Panc1 (cell line): ENCODE data around the gene AMBRA1. TPM values are rescaled to one million over a fixed set of nuclear protein-coding genes. Genes with fewer than 3 reads are reported as not detected.

Experiments
- ATAC-seq: fragments of 200-7000 bp; cut with Tn5 transposase; 2 replicates; pipeline ENCODE4 v1.9.1; 2020; ENCODE audit warnings: mild to moderate bottlenecking, moderate library complexity
- BruUV-seq: library from RNA; stranded (reverse); fragments of 400-500 nt; replicated peaks from 2 replicates; lab custom pipeline; 2021; lab: Mats Ljungman, UMichigan
- CTCF ChIA-PET: fragments of 300-600 bp; sonication (Branson Sonifier 250); formaldehyde crosslinking; loops from one replicate; lab custom pipeline; 2022; ENCODE audit warnings: antibody characterized with exemption; lab: Charles Lee
- POLR2A ChIA-PET: fragments of 300-600 bp; sonication (Branson Sonifier 250); formaldehyde crosslinking; loops from one replicate; lab custom pipeline; 2022; ENCODE audit warnings: antibody characterized with exemption; lab: Charles Lee
- DNase-seq: peaks from one replicate; pipeline ENCODE4 v3.0.0-alpha.2; 2010; ENCODE audit warnings: low read depth, low spot score
- H3K27ac ChIP-seq: 2 replicates; pipeline ENCODE4 v1.5.1; 2011; ENCODE audit warnings: mild to moderate bottlenecking, low read length, inconsistent platforms
- H3K27me3 ChIP-seq: fragments of 200-500 bp; sonication (Bioruptor generic); 2 replicates; pipeline ENCODE4 v1.6.0; 2014; ENCODE audit warnings: low read length, inconsistent platforms; ENCODE audit not compliant: control insufficient read depth, insufficient read depth
- H3K36me3 ChIP-seq: fragments of 200-500 bp; sonication (Bioruptor generic); 2 replicates; pipeline ENCODE4 v1.5.1; 2014; ENCODE audit warnings: inconsistent platforms, mild to moderate bottlenecking, low read length, moderate library complexity; ENCODE audit not compliant: control insufficient read depth, insufficient read depth
- H3K4me1 ChIP-seq: 2 replicates; pipeline ENCODE4 v1.5.1; 2011; ENCODE audit warnings: inconsistent platforms, mild to moderate bottlenecking, low read length, moderate library complexity; ENCODE audit not compliant: control insufficient read depth, insufficient read depth
- H3K4me3 ChIP-seq, 2 experiments: 2 replicates each; pipeline ENCODE4 v1.5.1; 2011 to 2012; ENCODE audit warnings: low read depth in 2 of 2, low read length in 2 of 2, mild to moderate bottlenecking in 2 of 2, inconsistent platforms in 1 of 2, moderate library complexity in 1 of 2
- H3K9me3 ChIP-seq: fragments of 200-500 bp; sonication (Bioruptor generic); 2 replicates; pipeline ENCODE4 v1.5.1; 2014; ENCODE audit warnings: low read depth, mild to moderate bottlenecking, inconsistent platforms, low read length, moderate library complexity; ENCODE audit not compliant: control insufficient read depth, insufficient read depth
- CTCF ChIP-seq: fragments of 450-650 bp; IDR thresholded peaks from 2 replicates; pipeline ENCODE4 v1.5.1; 2017; ENCODE audit warnings: mild to moderate bottlenecking
- POLR2AphosphoS5 ChIP-seq: IDR thresholded peaks from 2 replicates; pipeline ENCODE4 v1.6.1; 2012; ENCODE audit warnings: mild to moderate bottlenecking, low read depth, low read length, moderate library complexity
- SIN3A ChIP-seq: IDR thresholded peaks from 2 replicates; pipeline ENCODE4 v1.6.1; 2012; ENCODE audit warnings: low read depth, mild to moderate bottlenecking, low read length, moderate library complexity, borderline replicate concordance; ENCODE audit not compliant: insufficient read depth
- TCF7L2 ChIP-seq: IDR thresholded peaks from 2 replicates; pipeline ENCODE4 v1.6.1; 2011; ENCODE audit warnings: mild to moderate bottlenecking, low read depth, low read length, inconsistent platforms
- in situ Hi-C: cut with HindIII; loops from 2 replicates; pipeline ENCODE4 v1.10.0; 2016; ENCODE audit warnings: low sequenced_read_pairs, low pct_unique_long_range_greater_than_20kb
- intact Hi-C: fragments of 100-400 bp; cut with micrococcal nuclease; formaldehyde crosslinking; loops from one replicate; pipeline ENCODE4 v1.10.0; 2022; ENCODE audit not compliant: unreplicated experiment
- total RNA-seq: library from RNA; stranded (reverse); gene quantifications from one replicate; pipeline ENCODE4 v1.2.1, GENCODE V29; 2021; ENCODE audit not compliant: unreplicated experiment
- TF ChIP-seq, protein P1 (sequence below), 2 experiments: IDR thresholded peaks; 2 replicates each; pipeline ENCODE4 v1.6.1; 2011 to 2012; ENCODE audit warnings: low read depth in 2 of 2, control low read depth in 1 of 2, low read length in 1 of 2, mild to moderate bottlenecking in 1 of 2, moderate library complexity in 1 of 2; ENCODE audit not compliant: insufficient read depth in 1 of 2

AMBRA1 gene
- total RNA-seq, 1 experiment from 2014 or later, result 40.0 TPM

- TF ChIP-seq TCF7L2 (no peak), CTCF (peak; percentile 82)
- intact Hi-C loops, result no loop called here
- ATAC-seq, result peak; percentile 95
Measured at GRCh38 chr11:46489656-46490560, 103.9 kb downstream of the AMBRA1 start.

GRCh38 chr11:46485856-46486443, 107.9 kb downstream of the AMBRA1 start:
- Histone ChIP-seq H3K4me3 (no peak overlapping the region), H3K4me1 (no peaks in the 10 kb centered on the region), H3K36me3 (peaks cover 2% of the 10 kb centered on the region; the same call in 1 of the 2 replicates), H3K9me3 (no peaks in the 10 kb centered on the region), H3K27me3 (no peaks in the 10 kb centered on the region), H3K27ac (no peak overlapping the region)
- in situ Hi-C loops, result no loop called here
- intact Hi-C loops, result no loop called here
- TF ChIP-seq, protein P1, sequence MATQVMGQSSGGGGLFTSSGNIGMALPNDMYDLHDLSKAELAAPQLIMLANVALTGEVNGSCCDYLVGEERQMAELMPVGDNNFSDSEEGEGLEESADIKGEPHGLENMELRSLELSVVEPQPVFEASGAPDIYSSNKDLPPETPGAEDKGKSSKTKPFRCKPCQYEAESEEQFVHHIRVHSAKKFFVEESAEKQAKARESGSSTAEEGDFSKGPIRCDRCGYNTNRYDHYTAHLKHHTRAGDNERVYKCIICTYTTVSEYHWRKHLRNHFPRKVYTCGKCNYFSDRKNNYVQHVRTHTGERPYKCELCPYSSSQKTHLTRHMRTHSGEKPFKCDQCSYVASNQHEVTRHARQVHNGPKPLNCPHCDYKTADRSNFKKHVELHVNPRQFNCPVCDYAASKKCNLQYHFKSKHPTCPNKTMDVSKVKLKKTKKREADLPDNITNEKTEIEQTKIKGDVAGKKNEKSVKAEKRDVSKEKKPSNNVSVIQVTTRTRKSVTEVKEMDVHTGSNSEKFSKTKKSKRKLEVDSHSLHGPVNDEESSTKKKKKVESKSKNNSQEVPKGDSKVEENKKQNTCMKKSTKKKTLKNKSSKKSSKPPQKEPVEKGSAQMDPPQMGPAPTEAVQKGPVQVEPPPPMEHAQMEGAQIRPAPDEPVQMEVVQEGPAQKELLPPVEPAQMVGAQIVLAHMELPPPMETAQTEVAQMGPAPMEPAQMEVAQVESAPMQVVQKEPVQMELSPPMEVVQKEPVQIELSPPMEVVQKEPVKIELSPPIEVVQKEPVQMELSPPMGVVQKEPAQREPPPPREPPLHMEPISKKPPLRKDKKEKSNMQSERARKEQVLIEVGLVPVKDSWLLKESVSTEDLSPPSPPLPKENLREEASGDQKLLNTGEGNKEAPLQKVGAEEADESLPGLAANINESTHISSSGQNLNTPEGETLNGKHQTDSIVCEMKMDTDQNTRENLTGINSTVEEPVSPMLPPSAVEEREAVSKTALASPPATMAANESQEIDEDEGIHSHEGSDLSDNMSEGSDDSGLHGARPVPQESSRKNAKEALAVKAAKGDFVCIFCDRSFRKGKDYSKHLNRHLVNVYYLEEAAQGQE (IDR thresholded peaks at IDR 0.05; ENCODE audit: insufficient read depth in 1 of 2, low read depth in 2 of 2, low read length in 1 of 2), result no peak
- no peak for TF ChIP-seq TCF7L2
- TF ChIP-seq POLR2AphosphoS5, result no peak
- no TSS peak for BruUV-seq
- DNase-seq, result no peak
- POLR2A ChIA-PET, result no interaction called here
- no peak for ATAC-seq
- CTCF ChIA-PET, result no interaction called here

More at GRCh38 chr11:46489656-46490560, 103.9 kb downstream of the AMBRA1 start:
- no peaks in the 10 kb centered on the region for H3K27me3 ChIP-seq
- CTCF ChIA-PET, result interaction anchor here (0.5 to 2.1 kb wide), 13 partner anchors 9 to 135 kb away, joined by 3 to 8 read pairs (median 3); no protein-coding TSS in a partner anchor
- DNase-seq, result peak; percentile 10
- in situ Hi-C loops, result no loop called here
- no peak overlapping the region for H3K4me3 ChIP-seq
- H3K27ac ChIP-seq, result no peak overlapping the region
- BruUV-seq, result TSS peak; percentile 32
- H3K36me3 ChIP-seq, result peaks cover 2% of the 10 kb centered on the region; the same call in 1 of the 2 replicates
- H3K9me3 ChIP-seq, result no peaks in the 10 kb centered on the region
- POLR2A ChIA-PET, result interaction anchor here (1.0 kb wide), 1 partner anchor 39 kb away, joined by 3 read pairs; no protein-coding TSS in a partner anchor
- no peaks in the 10 kb centered on the region for H3K4me1 ChIP-seq

GRCh38 chr11:46484101-46484500, 109.7 kb downstream of the AMBRA1 start:
- Histone ChIP-seq H3K9me3 (no peaks in the 10 kb centered on the region), H3K27me3 (no peaks in the 10 kb centered on the region), H3K4me1 (no peaks in the 10 kb centered on the region), H3K27ac (no peak overlapping the region), H3K36me3 (no peaks in the 10 kb centered on the region), H3K4me3 (no peak overlapping the region)
- TF ChIP-seq CTCF (no peak), TCF7L2 (no peak), SIN3A (no peak), POLR2AphosphoS5 (no peak)
- TF ChIP-seq, protein P1 (IDR thresholded peaks at IDR 0.05; ENCODE audit: insufficient read depth in 1 of 2, low read depth in 2 of 2, low read length in 1 of 2), result no peak
- CTCF ChIA-PET, result no interaction called here
- DNase-seq (no peak), ATAC-seq (no peak)
- in situ Hi-C loops, result no loop called here
- BruUV-seq, result no TSS peak
- intact Hi-C loops, result no loop called here
- POLR2A ChIA-PET, result interaction anchor here (0.6 kb wide), 1 partner anchor 67 kb away, joined by 5 read pairs; no protein-coding TSS in a partner anchor
